H1 (cell line): ENCODE data around the gene WIPI1. TPM values are rescaled to one million over a fixed set of nuclear protein-coding genes. Genes with fewer than 3 reads are reported as not detected.
"Not testable (repeated sequence)": the region's sequence is repeated elsewhere in the genome, so short reads cannot be mapped to it uniquely, and the experiment has no call there.

ENCODE experiments used
- CTCF ChIA-PET: fragments of 300-600 bp; sonication (Branson Sonifier 250); formaldehyde crosslinking; loops from one replicate; lab custom pipeline; 2021; ENCODE audit not compliant: partially characterized antibody; lab: Charles Lee
- POLR2A ChIA-PET: fragments of 300-600 bp; sonication (Branson Sonifier 250); formaldehyde crosslinking; loops from one replicate; lab custom pipeline; 2021; ENCODE audit warnings: inconsistent platforms; ENCODE audit not compliant: partially characterized antibody; lab: Charles Lee
- DNase-seq, 2 experiments: peaks; one replicate each; pipeline versions ENCODE4 v3.0.0 to v3.0.0-alpha.2; 2010 to 2022; ENCODE audit warnings: low spot score in 2 of 2, low read depth in 1 of 2, mixed read lengths in 1 of 2
- FAIRE-seq: peaks from 2 replicates; lab custom pipeline; 2011; peaks lifted over from hg19 to GRCh38; lab: Jason Lieb, UNC
- H2AFZ ChIP-seq: 2 replicates; pipeline ENCODE4 v1.8.1; 2012; ENCODE audit warnings: low read length, inconsistent platforms
- H2AK5ac ChIP-seq: 2 replicates; pipeline ENCODE4 v1.6.1; 2013; ENCODE audit warnings: low read depth, low read length
- H2BK120ac ChIP-seq: replicated peaks from 2 replicates; pipeline ENCODE3; 2013; ENCODE audit warnings: low read depth, low read length, inconsistent platforms
- H2BK12ac ChIP-seq: 2 replicates; pipeline ENCODE4 v1.6.1; 2013; ENCODE audit warnings: low read depth, low read length
- H2BK15ac ChIP-seq: 2 replicates; pipeline ENCODE4 v1.6.1; 2013; ENCODE audit warnings: low read length
- H2BK20ac ChIP-seq: 2 replicates; pipeline ENCODE4 v1.6.1; 2013; ENCODE audit warnings: low read length
- H2BK5ac ChIP-seq: 2 replicates; pipeline ENCODE4 v1.6.1; 2013; ENCODE audit warnings: low read depth, low read length
- H3K14ac ChIP-seq: 2 replicates; pipeline ENCODE4 v1.6.1; 2013; ENCODE audit warnings: inconsistent platforms; ENCODE audit not compliant: insufficient read length
- H3K18ac ChIP-seq: 2 replicates; pipeline ENCODE4 v1.6.1; 2013; ENCODE audit warnings: low read length; ENCODE audit errors: extremely low read depth
- H3K23ac ChIP-seq: 2 replicates; pipeline ENCODE4 v1.6.1; 2013; ENCODE audit warnings: inconsistent platforms; ENCODE audit not compliant: insufficient read length
- H3K23me2 ChIP-seq: 2 replicates; pipeline ENCODE4 v1.6.1; 2013; ENCODE audit warnings: low read depth, low read length
- H3K27ac ChIP-seq: 2 replicates; pipeline ENCODE4 v1.6.1; 2011; ENCODE audit warnings: low read depth, low read length, inconsistent platforms
- H3K27me3 ChIP-seq, 4 experiments: replicated peaks in 1 of 4; 1 replicate in 1 of 4; 2 replicates in 3 of 4; pipeline versions ENCODE4 v1.6.1 to v1.8.1; 2011 to 2013; ENCODE audit warnings: low read length in 3 of 4, mild to moderate bottlenecking in 3 of 4, inconsistent platforms in 2 of 4, mixed read lengths in 2 of 4, moderate library complexity in 1 of 4; ENCODE audit not compliant: control insufficient read depth in 3 of 4, insufficient read depth in 3 of 4; ENCODE audit errors: extremely low read depth in 1 of 4
- H3K36me3 ChIP-seq, 4 experiments: 2 replicates each; pipeline versions ENCODE4 v1.6.1 to v1.8.1; 2011 to 2013; ENCODE audit warnings: mild to moderate bottlenecking in 4 of 4, low read length in 3 of 4, moderate library complexity in 2 of 4, control low read depth in 1 of 4, inconsistent platforms in 1 of 4; ENCODE audit not compliant: insufficient read depth in 4 of 4, control insufficient read depth in 2 of 4
- H3K4ac ChIP-seq: replicated peaks from 2 replicates; pipeline ENCODE3; 2013; ENCODE audit warnings: low read length, low read depth, mixed read lengths, inconsistent platforms; ENCODE audit not compliant: insufficient read length
- H3K4me1 ChIP-seq, 4 experiments: replicated peaks in 1 of 4; 1 replicate in 1 of 4; 2 replicates in 3 of 4; pipeline versions ENCODE4 v1.6.1 to v1.8.1; 2011 to 2013; ENCODE audit warnings: low read length in 3 of 4, inconsistent platforms in 2 of 4, mixed read lengths in 1 of 4; ENCODE audit not compliant: insufficient read depth in 4 of 4, control insufficient read depth in 3 of 4
- H3K4me2 ChIP-seq, 2 experiments: 2 replicates each; pipeline versions ENCODE4 v1.6.1 to v1.8.1; 2011 to 2013; ENCODE audit warnings: low read depth in 2 of 2, low read length in 2 of 2, control low read depth in 1 of 2, inconsistent platforms in 1 of 2, mild to moderate bottlenecking in 1 of 2; ENCODE audit not compliant: insufficient read depth in 1 of 2
- H3K4me3 ChIP-seq, 4 experiments: fragments of 200-600, 300-600 bp in 1 of 4; sonication (generic), shearing (Covaris generic), sonication (Bioruptor Twin) in 1 of 4; 2 replicates each; pipeline versions ENCODE4 v1.5.1 to v1.8.1; 2011 to 2016; ENCODE audit warnings: low read length in 4 of 4, low read depth in 3 of 4, control low read depth in 2 of 4, inconsistent platforms in 2 of 4, mild to moderate bottlenecking in 2 of 4, mixed read lengths in 1 of 4, moderate library complexity in 1 of 4; ENCODE audit not compliant: insufficient read depth in 2 of 4; ENCODE audit errors: extremely low read depth in 1 of 4
- H3K56ac ChIP-seq: replicated peaks from 2 replicates; pipeline ENCODE3; 2013; ENCODE audit warnings: low read depth, mild to moderate bottlenecking, mixed read lengths, low read length, inconsistent platforms; ENCODE audit not compliant: insufficient read length
- H3K79me1 ChIP-seq: 2 replicates; pipeline ENCODE4 v1.6.1; 2013; ENCODE audit warnings: low read depth, low read length, control low read depth
- H3K79me2 ChIP-seq, 2 experiments: 2 replicates each; pipeline versions ENCODE4 v1.6.1 to v1.8.1; 2012 to 2013; ENCODE audit warnings: low read length in 2 of 2, mild to moderate bottlenecking in 2 of 2, inconsistent platforms in 1 of 2; ENCODE audit not compliant: insufficient read depth in 2 of 2, control insufficient read depth in 1 of 2
- H3K9ac ChIP-seq, 4 experiments: replicated peaks in 1 of 4; 1 replicate in 1 of 4; 2 replicates in 3 of 4; pipeline versions ENCODE4 v1.6.1 to v1.8.1; 2011 to 2013; ENCODE audit warnings: low read depth in 3 of 4, low read length in 3 of 4, control low read depth in 2 of 4, mild to moderate bottlenecking in 2 of 4, moderate library complexity in 2 of 4, inconsistent platforms in 1 of 4; ENCODE audit errors: extremely low read depth in 1 of 4
- H3K9me3 ChIP-seq, 2 experiments: 2 replicates each; pipeline versions ENCODE4 v1.6.1 to v1.8.1; 2012 to 2013; ENCODE audit warnings: mild to moderate bottlenecking in 2 of 2, moderate library complexity in 2 of 2, control low read depth in 1 of 2, inconsistent platforms in 1 of 2, low read depth in 1 of 2, low read length in 1 of 2, mixed read lengths in 1 of 2; ENCODE audit not compliant: insufficient read depth in 2 of 2
- H4K20me1 ChIP-seq, 2 experiments: replicated peaks in 1 of 2; 2 replicates each; pipeline versions ENCODE3 to v1.8.1; 2011 to 2013; ENCODE audit warnings: inconsistent platforms in 2 of 2, low read length in 2 of 2, mild to moderate bottlenecking in 1 of 2; ENCODE audit not compliant: insufficient read depth in 2 of 2, control insufficient read depth in 1 of 2
- H4K5ac ChIP-seq: 2 replicates; pipeline ENCODE4 v1.6.1; 2013; ENCODE audit warnings: low read length, low read depth, mixed read lengths, inconsistent platforms; ENCODE audit not compliant: insufficient read length
- H4K8ac ChIP-seq: 2 replicates; pipeline ENCODE4 v1.8.0; 2013; ENCODE audit warnings: mild to moderate bottlenecking, moderate library complexity, low read length, inconsistent platforms; ENCODE audit not compliant: insufficient read depth; ENCODE audit errors: extremely low read depth
- H4K91ac ChIP-seq: replicated peaks from 2 replicates; pipeline ENCODE3; 2013; ENCODE audit warnings: low read length, mixed read lengths, inconsistent platforms; ENCODE audit not compliant: insufficient read length
- WGBS, 2 experiments: shearing (Covaris generic) in 1 of 2; methylation state at CpG; one replicate each; pipeline versions ENCODE4 v1.1.6 to v1.1.7; 2013 to 2015; ENCODE audit warnings: low lambda C conversion rate in 2 of 2, mixed read lengths in 2 of 2, inconsistent platforms in 1 of 2, low coverage in 1 of 2, missing lambda C conversion rate in 1 of 2; ENCODE audit not compliant: insufficient replicate concordance in 2 of 2, insufficient coverage in 1 of 2, insufficient read length in 1 of 2; ENCODE audit errors: extremely low coverage in 1 of 2, missing lambda C conversion rate in 1 of 2; 5-methylcytosine and 5-hydroxymethylcytosine counted together
- polyA plus RNA-seq, 7 experiments: library from polyadenylated mRNA; depleted of rRNA in 3 of 7; stranded (reverse) in 5 of 7; unstranded in 2 of 7; fragments of >200 nt in 5 of 7; fragments of 200-250 nt in 2 of 7; gene quantifications; 1 replicate in 5 of 7; 2 replicates in 1 of 7; 4 replicates in 1 of 7; pipeline versions ENCODE4 v1.2.1 to v1.2.3, GENCODE V29; 2011 to 2013; ENCODE audit warnings: missing spikeins in 2 of 7, mixed read lengths in 2 of 7
- total RNA-seq: library from RNA; stranded (reverse); fragmentation: NEBNext Ultra II Directional; extraction: Animal tissue kit (Norgen Biotek cat#: 25700); gene quantifications from 2 replicates; pipeline ENCODE4 v1.2.1, GENCODE V29; 2021

Gene WIPI1
- total and polyA plus RNA-seq, 2 of the 8 experiments (the other 6 are each of a cell fraction or from before 2014, with no cell fraction given): 16.6 to 17.4 TPM

DNA sequence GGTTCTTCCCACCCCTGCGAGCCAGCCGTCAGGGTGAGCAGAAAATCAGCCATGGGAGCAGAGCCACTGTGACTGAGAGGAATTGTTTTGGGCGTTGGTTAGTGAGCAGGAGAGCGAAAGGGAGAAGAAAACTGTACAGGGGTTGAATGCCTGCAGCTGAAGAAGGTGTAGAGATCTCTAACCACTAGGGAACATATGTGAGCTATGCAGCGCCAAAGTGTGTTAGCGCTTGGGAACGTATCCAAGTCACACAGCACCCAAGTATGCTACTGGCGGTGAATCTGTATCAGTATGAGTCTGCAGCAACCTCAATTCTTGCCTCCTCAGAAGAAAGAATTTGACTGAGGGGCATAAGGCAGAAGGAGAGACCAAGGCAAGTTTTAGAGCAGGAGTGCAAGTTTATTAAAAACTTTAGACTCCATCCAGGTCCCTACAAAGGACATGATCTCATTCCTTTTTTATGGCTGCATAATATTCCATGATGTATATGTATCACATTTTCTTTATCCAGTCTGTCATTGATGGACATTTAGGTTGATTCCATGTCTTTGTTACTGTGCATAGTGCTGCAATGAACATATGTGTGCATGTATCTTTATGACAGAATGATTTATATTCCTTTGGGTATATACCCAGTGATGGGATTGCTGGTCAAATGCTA is 35.2 kb upstream of the WIPI1 start:
- H3K56ac ChIP-seq, H4K20me1 ChIP-seq, H2BK20ac ChIP-seq, H4K8ac ChIP-seq, POLR2A ChIA-PET, H3K23ac ChIP-seq, FAIRE-seq, H2AK5ac ChIP-seq, H3K4ac ChIP-seq, H3K18ac ChIP-seq, H2BK120ac ChIP-seq, H3K79me2 ChIP-seq, H3K23me2 ChIP-seq, H3K27me3 ChIP-seq, DNase-seq, H4K91ac ChIP-seq, H3K9me3 ChIP-seq, H3K9ac ChIP-seq, H3K4me2 ChIP-seq, H3K4me3 ChIP-seq, H2BK5ac ChIP-seq, H2BK12ac ChIP-seq, H3K27ac ChIP-seq, H3K79me1 ChIP-seq, H2BK15ac ChIP-seq, H3K36me3 ChIP-seq, H3K14ac ChIP-seq, H4K5ac ChIP-seq, H3K4me1 ChIP-seq: not testable (repeated sequence)
- CTCF ChIA-PET: interaction anchor here (0.6 to 1.4 kb wide), 2 partner anchors 26 to 490 kb away, joined by 3 to 6 read pairs; no protein-coding TSS in a partner anchor
- H2AFZ ChIP-seq: 0 out of 2 replicates have a peak overlapping the region, but pooled peaks have one; percentile 31
- 89% methylated on average over 8 of the region's 8 CpGs; no CpG with 5 or more reads in 1 of the 2 experiments for WGBS, 2 experiments
